ENCODE measurements around the gene KDM4B. TPM values are rescaled to one million over a fixed set of nuclear protein-coding genes. Genes with fewer than 3 reads are reported as not detected.

The KDM4B gene
- total and polyA plus RNA-seq, 9 of the 15 experiments (the other 6 are each of a cell fraction or from before 2014, with no cell fraction given), result 0.21 to 29.9 (median 7.3) TPM

DNA sequence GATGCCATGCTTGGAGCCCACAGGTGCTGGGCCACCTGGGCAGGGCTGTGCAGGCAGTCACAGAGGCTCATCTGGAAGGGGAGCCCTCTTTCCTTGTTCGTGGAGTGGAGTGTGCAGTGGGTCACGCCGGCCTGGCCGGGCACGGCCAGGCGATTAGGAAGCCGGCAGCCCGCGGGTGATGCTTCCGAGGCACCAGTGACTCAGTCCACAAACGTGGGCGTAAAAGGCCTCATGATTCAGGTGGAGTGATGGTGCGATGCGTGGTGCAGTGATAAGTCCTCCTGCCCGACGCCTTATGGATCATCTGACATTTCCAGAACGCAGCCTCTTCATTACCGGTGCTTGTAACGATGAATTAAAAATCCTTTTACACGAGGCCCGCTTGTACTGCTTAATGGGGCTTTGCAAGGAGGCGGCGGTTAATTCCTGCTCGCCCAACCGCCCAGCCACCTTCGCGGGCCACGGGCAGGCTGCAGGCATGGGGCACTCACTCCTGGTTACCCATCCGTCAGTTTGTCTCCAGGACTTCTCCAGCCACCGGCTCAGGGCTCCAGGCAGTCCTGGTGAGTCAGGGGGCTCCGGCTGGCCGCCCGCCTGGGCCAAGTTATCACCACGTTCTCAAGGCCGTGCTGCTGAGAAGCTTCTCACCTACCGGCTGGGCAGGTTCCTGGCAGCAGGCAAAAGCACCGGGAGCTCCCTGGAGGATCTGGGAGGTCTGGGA, 172.4 kb downstream of the KDM4B start:
- no peak overlapping the region for H3K4me3 ChIP-seq
- CTCF ChIA-PET (ENCODE audit: low intra/inter-chr PET ratio), result interaction anchor here (0.6 kb wide), 1 partner anchor 451 kb away, joined by 3 read pairs; no protein-coding TSS in a partner anchor
- in situ Hi-C loops (cut with MboI), result no loop called here
- ATAC-seq, result no peak
- POLR2A ChIA-PET, result interaction anchor here (0.8 kb wide), 1 partner anchor 10 kb away, joined by 5 read pairs; no protein-coding TSS in a partner anchor
- H3K27me3 ChIP-seq (ENCODE audit: control insufficient read depth in 2 of 2, insufficient read depth in 2 of 2, low read length in 2 of 2), result no peaks in the 10 kb centered on the region
- H4K20me1 ChIP-seq (replicated peaks; ENCODE audit: control insufficient read depth, insufficient read depth, low read length), result no peaks in the 10 kb centered on the region
- peaks cover 39% of the 10 kb centered on the region; the same call in 2 of the 3 replicates for H3K36me3 ChIP-seq (ENCODE audit: control insufficient read depth, insufficient read depth, low read length)
- no peak for FAIRE-seq
- no peak overlapping the region for H3K4me2 ChIP-seq (ENCODE audit: insufficient read depth, low read length)
- H3K27ac ChIP-seq (ENCODE audit: extremely low read depth, low read depth, low read length), result no peak overlapping the region
- H3K79me2 ChIP-seq (ENCODE audit: control insufficient read depth, insufficient read depth, low read length), result no peaks in the 10 kb centered on the region
- no peak for TF ChIP-seq CBFB (CRISPR knock-in tag; IDR thresholded peaks at IDR 0.05)
- TF ChIP-seq EGR1 (conservative IDR thresholded peaks at IDR 0.05), result peak; percentile 43
- TF ChIP-seq, protein P1, sequence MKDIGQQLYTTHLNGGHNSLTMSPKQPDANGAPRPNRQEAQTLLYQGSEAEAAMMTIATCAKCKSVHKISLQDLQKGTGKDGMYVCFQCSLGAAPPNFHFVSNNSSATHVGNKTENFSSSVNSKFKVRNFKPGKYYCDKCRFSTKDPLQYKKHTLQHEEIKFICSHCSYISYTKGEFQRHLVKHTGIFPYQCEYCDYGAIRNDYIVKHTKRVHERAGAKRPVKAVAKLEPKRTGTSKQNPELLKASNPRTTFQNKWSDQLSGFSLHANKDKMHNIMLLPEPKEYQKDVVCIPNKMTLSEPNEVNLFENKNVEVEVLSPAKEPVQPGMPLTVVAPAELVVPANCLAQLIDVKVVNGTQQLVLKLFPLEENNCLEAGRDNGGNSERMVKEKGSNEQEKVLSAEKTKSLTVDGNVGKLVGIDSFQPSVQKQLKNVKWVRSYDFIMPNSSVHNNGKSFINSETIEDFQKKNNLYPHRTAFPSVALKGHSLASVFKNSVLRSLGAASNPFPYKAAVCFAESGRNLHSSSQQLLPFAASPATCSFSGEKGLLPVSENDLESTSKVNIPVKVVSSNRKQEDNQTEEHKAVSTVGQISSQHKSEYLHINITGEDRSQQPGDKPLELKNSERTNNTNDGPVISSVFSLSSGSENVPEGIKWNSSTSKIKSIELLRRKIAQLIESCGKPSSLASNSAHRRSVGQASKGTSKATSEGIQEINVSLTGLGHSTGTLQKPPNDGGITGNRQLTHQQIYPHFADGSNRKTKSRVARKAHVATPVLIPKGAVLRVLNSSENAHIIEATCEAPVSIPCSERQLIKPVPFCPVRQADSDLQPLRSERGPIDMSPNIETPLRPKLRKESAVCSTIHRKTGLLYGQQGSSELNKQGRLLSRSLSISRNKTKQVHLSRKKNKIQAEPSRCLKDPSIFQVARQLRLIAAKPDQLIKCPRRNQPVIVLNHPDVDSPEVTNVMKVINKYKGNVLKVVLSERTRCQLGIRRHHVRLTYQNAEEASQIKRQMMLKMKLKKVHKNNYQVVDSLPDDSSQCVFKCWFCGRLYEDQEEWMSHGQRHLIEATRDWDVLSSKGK (CRISPR knock-in tag; IDR thresholded peaks at IDR 0.05), result no peak
- no peak for DNase-seq (ENCODE audit: extremely low read depth in 1 of 4, low spot score in 3 of 4)
- 87% methylated on average over 30 of the region's 37 CpGs for WGBS (ENCODE audit: insufficient coverage, low coverage, missing lambda C conversion rate)
- intact Hi-C loops (cut with micrococcal nuclease), result no loop called here
- H3K9ac ChIP-seq (ENCODE audit: insufficient read depth in 1 of 2, low read depth in 2 of 2, low read length in 2 of 2), result peak overlapping the region in 1 of 2 experiments; percentile 20; a peak in 1 of 4 replicates
- no TSS peak for BruUV-seq (replicated peaks)
- peaks cover 0 to 37% of the 10 kb centered on the region in 2 experiments; a peak in 3 of 5 replicates for H3K4me1 ChIP-seq (replicated peaks in 1 of 2; ENCODE audit: control insufficient read depth in 2 of 2, insufficient read depth in 2 of 2, low read length in 2 of 2)
- no peak overlapping the region for H2AFZ ChIP-seq (ENCODE audit: low read depth, low read length)
- no peaks in the 10 kb centered on the region for H3K9me3 ChIP-seq (replicated peaks; ENCODE audit: control insufficient read depth, insufficient read depth, low read depth, low read length)
- H3K9me1 ChIP-seq (ENCODE audit: control insufficient read depth, insufficient read depth, low read length), result no peaks in the 10 kb centered on the region
